Heart right ventricle (tissue), 16 donors: ENCODE data around the gene TANK. TPM values are rescaled to one million over a fixed set of nuclear protein-coding genes. Genes with fewer than 3 reads are reported as not detected.

Source experiments
- ATAC-seq, 8 donors: fragments of 200-7000 bp; cut with Tn5 transposase; one replicate each; pipeline ENCODE4 v1.9.1; 2020; ENCODE audit warnings: mild to moderate bottlenecking in 8 of 8, moderate library complexity in 8 of 8, moderate number of reproducible peaks in 1 of 8
- DNase-seq, 2 donors: peaks; one replicate each; pipeline ENCODE4 v3.0.0-alpha.2; 2020
- H3K27ac ChIP-seq, 10 donors: fragments of 200-600 bp; sonication (generic) in 2 of 10; one replicate each; pipeline versions ENCODE4 v1.5.0 to v1.8.0; 2020 to 2022; ENCODE audit warnings: mild to moderate bottlenecking in 3 of 10
- H3K27me3 ChIP-seq, 7 donors: fragments of 200-600 bp; one replicate each; pipeline ENCODE4 v1.8.0; 2021 to 2022; ENCODE audit warnings: mild to moderate bottlenecking in 2 of 7
- H3K36me3 ChIP-seq, 9 donors: fragments of 200-600 bp; sonication (generic) in 1 of 9; one replicate each; pipeline versions ENCODE4 v1.5.0 to v1.8.0; 2020 to 2022; ENCODE audit warnings: mild to moderate bottlenecking in 2 of 9
- H3K4me1 ChIP-seq, 9 donors: fragments of 200-600 bp; sonication (generic) in 1 of 9; one replicate each; pipeline versions ENCODE4 v1.5.0 to v1.8.0; 2020 to 2022; ENCODE audit warnings: mild to moderate bottlenecking in 4 of 9
- H3K4me3 ChIP-seq, 10 donors: fragments of 200-600 bp; sonication (generic) in 2 of 10; one replicate each; pipeline versions ENCODE4 v1.5.0 to v1.8.0; 2020 to 2022; ENCODE audit warnings: mild to moderate bottlenecking in 7 of 10, moderate library complexity in 2 of 10
- H3K9me3 ChIP-seq, 11 donors: fragments of 200-600 bp in 10 of 11; sonication (generic) in 2 of 11; one replicate each; pipeline versions ENCODE4 v1.5.0 to v1.8.0; 2013 to 2022; ENCODE audit warnings: mild to moderate bottlenecking in 2 of 11, control low read depth in 1 of 11, moderate library complexity in 1 of 11
- CTCF ChIP-seq, 9 donors: fragments of 200-600 bp; sonication (generic) in 2 of 9; IDR thresholded peaks; one replicate each; pipeline versions ENCODE4 v1.5.0 to v1.8.0; 2021 to 2022; ENCODE audit warnings: antibody characterized with exemption in 9 of 9, mild to moderate bottlenecking in 5 of 9, moderate library complexity in 1 of 9
- WGBS, 2 donors: extraction: QIAGEN DNeasy Blood & Tissue Kit; methylation state at CpG; one replicate each; pipeline ENCODE4 v1.1.7; 2013; ENCODE audit warnings: inconsistent platforms in 1 of 2; 5-methylcytosine and 5-hydroxymethylcytosine counted together
- intact Hi-C, 10 donors: fragments of 100-400 bp; cut with DNase I; formaldehyde crosslinking; loops; one replicate each; pipeline versions ENCODE4 v1.11.1 to v1.14.2; 2022
- polyA plus RNA-seq, 2 donors: library from polyadenylated mRNA; stranded (reverse); fragments of 200-250 nt; gene quantifications; one replicate each; pipeline ENCODE4 v1.2.3, GENCODE V29; 2013
- total RNA-seq, 10 donors: library from RNA; stranded (reverse); fragmentation: NEBNext Ultra II Directional in 3 of 10; extraction: Animal tissue kit (Norgen Biotek cat#: 25700) in 3 of 10; gene quantifications; one replicate each; pipeline versions ENCODE4 v1.2.1 to v1.2.4, GENCODE V29; 2021 to 2023
- donor health status: Arrhythmogenic right ventricular cardiomyopathy.
- donor health status: ischemic (EF 13 %, LVEDD 7.1; RV severe dilation, severe dysfunction).
- donor health status: healthy with polysubstance abuse.
- donor health status: DM: no; HTN: yes; CAD: no.
- donor health status: DM: no; HTN: no; CAD: no.
- donor health status: ischemic (EF 25% LVEDD 6.9; RV normal size, moderate dysfunction).
- donor health status: ischemic (EF 25% LVEDD 5.7; RV mildly dilated, moderate dysfunction).
- donor health status: healthy.
- donor health status: DM: yes; HTN: yes; CAD: no.
- donor health status: Ischemic cardiomyopathy.
- donor health status: ischemic (EF 35%, LVEDD 5.7; RV mildly dilated, moderate dysfunction).
- donor health status: nonischemic (EF 11% LVEDD 7.7; RV severe dilation, severe dysfunction).
- donor health status: DM: yes; HTN: yes; CAD: no.
- donor health status: PGD.
- donor health status: ischemic (EF 29% LVEDD 5.4; RV normal size, mild dysfunction).
- donor health status: nonischemic (EF 23%, LVEDD 6.1; RV moderate dilation, normal function).

The TANK gene
- total and polyA plus RNA-seq, 12 donors: 20.4 to 39.7 (median 30.6) TPM

DNA sequence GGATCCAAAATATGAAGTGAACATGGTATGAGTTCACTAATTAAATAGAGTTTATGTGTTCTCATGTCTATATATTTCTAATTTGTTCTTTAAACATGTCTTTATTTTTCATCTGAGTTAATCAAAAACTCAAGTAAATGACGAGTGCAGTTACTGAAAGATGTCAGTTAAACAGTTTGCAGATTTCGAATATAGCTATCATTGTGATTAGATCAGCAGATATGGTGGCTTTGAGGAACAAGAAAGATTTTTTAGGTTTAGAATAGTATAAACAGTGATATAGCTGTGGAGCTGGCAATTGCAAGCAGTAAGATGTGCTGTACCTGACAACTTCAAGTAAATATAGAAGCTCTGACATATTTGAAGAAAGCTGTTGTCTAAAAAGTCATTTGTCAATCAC, 49.7 kb downstream of the TANK start:
- no peak for TF ChIP-seq CTCF (IDR thresholded peaks at IDR 0.05)
- H3K36me3 ChIP-seq: peaks cover 0 to 89% (median 9%) of the 10 kb centered on the region in 9 donors
- no peak overlapping the region for H3K27ac ChIP-seq

DNA sequence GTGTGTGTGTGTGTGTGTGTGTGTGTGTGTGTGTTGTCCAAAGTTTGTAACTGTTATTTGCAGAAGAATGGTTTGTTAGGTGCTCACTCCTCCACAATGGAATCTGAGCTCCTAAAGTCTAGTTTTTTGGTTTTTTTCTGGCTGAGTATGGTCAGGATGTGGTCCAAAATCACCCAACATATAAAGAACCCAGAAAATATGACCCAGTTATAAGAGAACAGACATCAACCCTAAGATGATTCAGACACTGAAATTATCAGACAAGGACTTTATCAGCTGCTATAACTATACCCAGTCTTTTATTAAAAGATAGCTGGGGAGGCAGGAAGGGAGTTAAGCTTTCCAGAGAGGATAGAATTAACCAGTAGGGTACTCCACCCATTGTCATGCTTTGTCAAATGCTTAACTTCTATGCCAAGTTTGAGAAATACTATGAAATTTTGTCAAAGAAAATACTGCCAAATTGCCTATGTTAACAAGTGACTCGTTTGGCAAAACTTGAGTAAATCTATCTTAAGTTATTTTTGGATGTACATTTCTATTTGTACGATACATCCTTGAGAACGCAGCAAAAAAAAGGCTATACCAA, 57.5 kb downstream of the TANK start:
- Histone ChIP-seq H3K36me3 (peaks cover 0 to 63% (median 7%) of the 10 kb centered on the region in 9 donors), H3K27ac (no peak overlapping the region), H3K9me3 (peaks cover 0 to 4% (median 0%) of the 10 kb centered on the region in 11 donors), H3K4me3 (no peak overlapping the region), H3K27me3 (no peaks in the 10 kb centered on the region), H3K4me1 (peaks cover 0 to 6% (median 0%) of the 10 kb centered on the region in 9 donors)
- DNase-seq (no peak), ATAC-seq (no peak)
- intact Hi-C loops: no loop called here
- 76 to 79% methylated on average over 3 of the region's 3 CpGs for WGBS, 2 donors
- TF ChIP-seq CTCF (IDR thresholded peaks at IDR 0.05): no peak

More for the DNA sequence above, 49.7 kb downstream of the TANK start:
- peaks cover 0 to 30% (median 6%) of the 10 kb centered on the region in 9 donors for H3K4me1 ChIP-seq
- DNase-seq (no peak), ATAC-seq (no peak)
- 85 to 90% methylated on average over 2 of the region's 2 CpGs for WGBS, 2 donors
- H3K27me3 ChIP-seq: no peaks in the 10 kb centered on the region
- H3K9me3 ChIP-seq: peaks cover 0 to 4% (median 0%) of the 10 kb centered on the region in 11 donors
- intact Hi-C loops: no loop called here
- no peak overlapping the region for H3K4me3 ChIP-seq

DNA sequence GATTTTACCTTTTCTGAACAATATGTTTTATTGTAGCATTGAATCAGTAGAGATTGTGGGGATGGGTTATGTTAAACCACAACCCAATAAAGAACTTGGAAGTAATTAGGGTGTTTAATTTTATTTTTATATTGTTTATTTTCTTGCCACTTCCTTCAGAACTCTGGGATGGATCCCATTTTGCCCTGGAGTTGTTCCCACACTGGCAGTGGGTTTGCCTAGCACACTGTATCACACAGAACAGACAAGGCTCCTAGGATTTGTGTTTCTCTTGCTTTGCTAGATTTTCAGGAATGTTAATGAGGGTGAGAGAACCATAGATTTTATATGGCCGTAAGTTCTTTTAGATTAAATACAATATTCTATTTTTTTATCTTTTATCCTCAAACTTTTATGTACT, 59.0 kb downstream of the TANK start:
- no peak overlapping the region for H3K27ac ChIP-seq
- H3K27me3 ChIP-seq: no peaks in the 10 kb centered on the region
- intact Hi-C loops: no loop called here
- no peak for TF ChIP-seq CTCF (IDR thresholded peaks at IDR 0.05)
- H3K36me3 ChIP-seq: peaks cover 0 to 58% (median 2%) of the 10 kb centered on the region in 9 donors
- no peak overlapping the region for H3K4me3 ChIP-seq
- 96% methylated on average over 1 of the region's 1 CpG for WGBS, 2 donors
- no peak for ATAC-seq
- peaks cover 0 to 6% (median 0%) of the 10 kb centered on the region in 9 donors for H3K4me1 ChIP-seq
- peaks cover 0 to 4% (median 0%) of the 10 kb centered on the region in 11 donors for H3K9me3 ChIP-seq
- DNase-seq: no peak

DNA sequence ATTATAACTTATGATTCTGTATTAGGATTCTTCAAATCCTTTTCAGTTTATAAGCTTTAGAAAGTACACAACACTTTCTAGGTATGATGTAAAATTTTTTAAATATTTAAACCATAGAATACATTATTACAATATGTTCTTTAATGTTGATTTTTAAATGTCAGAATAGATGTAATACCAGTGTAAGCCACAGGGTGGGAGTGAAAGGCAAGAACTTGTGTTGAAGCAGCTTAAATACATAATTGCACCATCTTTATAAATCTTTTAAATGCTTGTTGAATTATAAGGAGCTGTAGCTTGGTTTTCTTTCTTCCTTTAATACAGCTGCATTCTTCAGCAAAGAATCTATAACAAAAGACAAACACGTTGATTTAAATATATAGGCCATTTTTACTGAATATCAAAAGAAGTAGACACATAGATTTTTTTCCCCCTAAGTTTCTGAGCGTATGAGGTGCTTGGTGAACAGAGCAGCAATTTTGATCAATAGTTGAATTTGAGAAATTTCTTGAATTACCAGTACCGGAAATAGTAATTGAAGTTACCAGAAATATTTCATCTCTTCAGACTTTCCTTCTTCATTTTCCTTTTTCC, 63.0 kb downstream of the TANK start:
- no peaks in the 10 kb centered on the region for H3K27me3 ChIP-seq
- no peak overlapping the region for H3K27ac ChIP-seq
- H3K4me1 ChIP-seq: no peaks in the 10 kb centered on the region
- DNase-seq: no peak
- ATAC-seq: no peak
- no peaks in the 10 kb centered on the region for H3K9me3 ChIP-seq
- intact Hi-C loops: loop anchor here in 8 of 10 donors (2.0 to 10.0 kb wide), 3 partner anchors 49 to 52 kb away; no protein-coding TSS in a partner anchor
- 74 to 76% methylated on average over 3 of the region's 3 CpGs for WGBS, 2 donors
- TF ChIP-seq CTCF (IDR thresholded peaks at IDR 0.05): peak; percentile 53 to 80 (median 75)
- no peak overlapping the region for H3K4me3 ChIP-seq
- peaks cover 0 to 82% (median 17%) of the 10 kb centered on the region in 9 donors for H3K36me3 ChIP-seq
